ENCODE data around the gene TRMT10A. TPM values are rescaled to one million over a fixed set of nuclear protein-coding genes. Genes with fewer than 3 reads are reported as not detected.

The TRMT10A gene
- total RNA-seq, 1 donor from 2014 or later = 14.8 TPM

DNA sequence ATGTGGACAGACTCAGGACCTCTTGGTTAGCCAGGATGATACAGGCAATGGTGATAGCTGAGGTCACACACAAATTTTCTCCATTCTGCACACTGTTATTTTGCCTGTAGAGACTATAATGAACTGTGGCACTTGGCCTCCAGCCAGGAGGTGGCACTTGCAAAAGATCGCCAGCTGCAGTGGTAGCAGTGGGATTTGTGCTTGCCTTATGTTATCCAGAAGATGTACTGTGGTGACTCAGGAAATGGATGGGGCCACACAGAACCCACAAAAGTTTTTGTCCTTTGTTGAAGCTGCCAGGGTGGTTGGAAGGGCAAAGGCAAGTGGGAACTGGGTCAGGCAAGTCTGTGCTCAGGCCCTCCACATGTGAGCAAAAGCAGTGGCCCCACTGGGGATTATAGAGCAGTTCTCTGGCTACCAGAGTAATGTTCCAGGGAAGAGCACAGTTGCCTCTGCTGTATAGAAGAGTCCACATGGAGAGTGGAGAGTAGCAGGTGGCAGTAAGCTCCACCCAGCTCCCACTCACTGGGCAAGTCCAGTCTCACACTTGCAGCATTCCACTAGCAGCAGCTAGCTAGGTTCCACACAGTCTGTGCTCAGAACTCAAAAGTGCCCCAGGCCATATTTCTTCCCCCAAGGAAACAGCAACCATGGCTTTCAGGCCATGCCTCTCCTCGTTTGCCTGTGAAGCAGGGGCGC lies 58.9 kb downstream of the TRMT10A start:
- TF ChIP-seq, protein P1, sequence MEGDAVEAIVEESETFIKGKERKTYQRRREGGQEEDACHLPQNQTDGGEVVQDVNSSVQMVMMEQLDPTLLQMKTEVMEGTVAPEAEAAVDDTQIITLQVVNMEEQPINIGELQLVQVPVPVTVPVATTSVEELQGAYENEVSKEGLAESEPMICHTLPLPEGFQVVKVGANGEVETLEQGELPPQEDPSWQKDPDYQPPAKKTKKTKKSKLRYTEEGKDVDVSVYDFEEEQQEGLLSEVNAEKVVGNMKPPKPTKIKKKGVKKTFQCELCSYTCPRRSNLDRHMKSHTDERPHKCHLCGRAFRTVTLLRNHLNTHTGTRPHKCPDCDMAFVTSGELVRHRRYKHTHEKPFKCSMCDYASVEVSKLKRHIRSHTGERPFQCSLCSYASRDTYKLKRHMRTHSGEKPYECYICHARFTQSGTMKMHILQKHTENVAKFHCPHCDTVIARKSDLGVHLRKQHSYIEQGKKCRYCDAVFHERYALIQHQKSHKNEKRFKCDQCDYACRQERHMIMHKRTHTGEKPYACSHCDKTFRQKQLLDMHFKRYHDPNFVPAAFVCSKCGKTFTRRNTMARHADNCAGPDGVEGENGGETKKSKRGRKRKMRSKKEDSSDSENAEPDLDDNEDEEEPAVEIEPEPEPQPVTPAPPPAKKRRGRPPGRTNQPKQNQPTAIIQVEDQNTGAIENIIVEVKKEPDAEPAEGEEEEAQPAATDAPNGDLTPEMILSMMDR (IDR thresholded peaks at IDR 0.05; ENCODE audit: insufficient read depth, low read length, poor library complexity, severe bottlenecking) = no peak
- Histone ChIP-seq H3K27me3 (ENCODE audit: control insufficient read depth, insufficient read depth, low read length) (no peaks in the 10 kb centered on the region), H3K36me3 (ENCODE audit: control insufficient read depth, insufficient read depth, low read length) (no peaks in the 10 kb centered on the region), H3K4me3 (ENCODE audit: low read depth, low read length) (no peak overlapping the region)
- no peak for DNase-seq (ENCODE audit: low read depth)

Other genes starting within 250 kb of the TRMT10A start
- 0.08 TPM in 1 of 2 replicates, not detected in the other for gene ADH1B, start 242.6 kb downstream of the TRMT10A start, total RNA-seq
- 0.21 and 1.7 TPM in 2 replicates for gene ADH1C, start 211.3 kb downstream of the TRMT10A start, total RNA-seq
- gene ADH7, start 128.7 kb downstream of the TRMT10A start, total RNA-seq = not detected in 2 replicates
- gene C4orf17, start 53.0 kb downstream of the TRMT10A start, total RNA-seq = not detected in 2 replicates
- gene MTTP, start 10.8 kb upstream of the TRMT10A start, total RNA-seq = 0.07 and 0.08 TPM in 2 replicates
- not detected in 2 replicates for gene C4orf54, start 93.8 kb upstream of the TRMT10A start, total RNA-seq